Prostate gland (tissue), 2 donors: Measurements from ENCODE around the gene RAD51B. TPM values are rescaled to one million over a fixed set of nuclear protein-coding genes. Genes with fewer than 3 reads are reported as not detected.

Experiments
- DNase-seq: peaks from one replicate; pipeline ENCODE4 v3.0.0-alpha.2; 2019; ENCODE audit warnings: low spot score
- H3K27ac ChIP-seq, 2 donors: fragments of 200-600 bp; sonication (generic); 2 replicates each; pipeline ENCODE4 v1.5.1; 2017 to 2019
- H3K27me3 ChIP-seq: fragments of 200-600 bp; sonication (generic); replicated peaks from 2 replicates; pipeline ENCODE4 v1.5.1; 2019; ENCODE audit not compliant: insufficient read depth
- H3K36me3 ChIP-seq, 2 donors: fragments of 200-600 bp; sonication (generic); 1 replicate in 1 of 2; 2 replicates in 1 of 2; pipeline versions ENCODE4 v1.5.1 to v1.8.1; 2017 to 2019
- H3K4me1 ChIP-seq: fragments of 200-600 bp; sonication (generic); replicated peaks from 2 replicates; pipeline ENCODE4 v1.5.1; 2019
- H3K4me3 ChIP-seq, 2 donors: fragments of 200-600 bp; sonication (generic); 2 replicates each; pipeline ENCODE4 v1.5.1; 2017 to 2019
- H3K9me3 ChIP-seq: fragments of 200-600 bp; sonication (generic); 2 replicates; pipeline ENCODE4 v1.5.1; 2017
- CTCF ChIP-seq, 4 experiments: fragments of 200-600 bp in 2 of 4; fragments of 450-650 bp in 2 of 4; sonication (generic) in 2 of 4; IDR thresholded peaks; 1 replicate in 3 of 4; 2 replicates in 1 of 4; pipeline ENCODE4 v1.5.1; 2016 to 2019; ENCODE audit warnings: antibody characterized with exemption in 4 of 4, mild to moderate bottlenecking in 2 of 4, moderate library complexity in 2 of 4
- POLR2A ChIP-seq: fragments of 450-650 bp; IDR thresholded peaks from one replicate; pipeline ENCODE4 v1.6.1; 2016; ENCODE audit warnings: antibody characterized with exemption, mild to moderate bottlenecking
- POLR2AphosphoS5 ChIP-seq: sonication (generic); formaldehyde crosslinking; IDR thresholded peaks from one replicate; pipeline ENCODE4 v1.6.1; 2017; ENCODE audit warnings: antibody characterized with exemption
- WGBS: methylation state at CpG from one replicate; pipeline ENCODE4 v1.1.5; 2018; 5-methylcytosine and 5-hydroxymethylcytosine counted together
- intact Hi-C: fragments of 100-400 bp; cut with DNase I; formaldehyde crosslinking; loops from one replicate; pipeline ENCODE4 v1.14.2; 2022
- total RNA-seq, 2 donors: library from RNA; depleted of rRNA; stranded (reverse); fragments of >200 nt; gene quantifications; one replicate each; pipeline ENCODE4 v1.1.0, GENCODE V29; 2016

The RAD51B gene
- total RNA-seq, 2 donors from 2014 or later: 14.9 to 35.8 TPM

GRCh38 chr14:68127166-68127565, 307.6 kb downstream of the RAD51B start:
- no peaks in the 10 kb centered on the region for H3K9me3 ChIP-seq
- H3K27ac ChIP-seq: no peak overlapping the region
- H3K4me3 ChIP-seq: no peak overlapping the region
- intact Hi-C loops: no loop called here
- no peak for DNase-seq
- no peaks in the 10 kb centered on the region for H3K36me3 ChIP-seq
- no peak for TF ChIP-seq CTCF (IDR thresholded peaks at IDR 0.05)
- no peak for TF ChIP-seq POLR2AphosphoS5
- TF ChIP-seq POLR2A: no peak
- no peaks in the 10 kb centered on the region for H3K27me3 ChIP-seq
- H3K4me1 ChIP-seq: no peaks in the 10 kb centered on the region
- 60% methylated on average over 2 of the region's 2 CpGs for WGBS

- no peaks in the 10 kb centered on the region for H3K27me3 ChIP-seq
- H3K27ac ChIP-seq: no peak overlapping the region
- no peak overlapping the region for H3K4me3 ChIP-seq
- TF ChIP-seq CTCF (IDR thresholded peaks at IDR 0.05) (no peak), POLR2A (no peak), POLR2AphosphoS5 (no peak)
- DNase-seq: no peak
- no peaks in the 10 kb centered on the region for H3K4me1 ChIP-seq
- H3K9me3 ChIP-seq: no peaks in the 10 kb centered on the region
- no peaks in the 10 kb centered on the region for H3K36me3 ChIP-seq
- intact Hi-C loops: no loop called here
Observed at GRCh38 chr14:68131907-68132306, 312.3 kb downstream of the RAD51B start.

GRCh38 chr14:68132563-68133121, 313.1 kb downstream of the RAD51B start:
- intact Hi-C loops: no loop called here
- H3K27me3 ChIP-seq: no peaks in the 10 kb centered on the region
- H3K27ac ChIP-seq: no peak overlapping the region
- no peaks in the 10 kb centered on the region for H3K4me1 ChIP-seq
- DNase-seq: no peak
- no peak overlapping the region for H3K4me3 ChIP-seq
- H3K9me3 ChIP-seq: no peaks in the 10 kb centered on the region
- no peak for TF ChIP-seq POLR2A
- no peak for TF ChIP-seq POLR2AphosphoS5
- TF ChIP-seq CTCF (IDR thresholded peaks at IDR 0.05): no peak
- no peaks in the 10 kb centered on the region for H3K36me3 ChIP-seq
- WGBS: 88% methylated on average over 1 of the region's 1 CpG

GRCh38 chr14:68133856-68134255, 314.3 kb downstream of the RAD51B start:
- no peak for TF ChIP-seq POLR2A
- no peak for TF ChIP-seq CTCF (IDR thresholded peaks at IDR 0.05)
- TF ChIP-seq POLR2AphosphoS5: no peak
- Histone ChIP-seq H3K27me3 (no peaks in the 10 kb centered on the region), H3K4me3 (no peak overlapping the region), H3K36me3 (no peaks in the 10 kb centered on the region), H3K9me3 (no peaks in the 10 kb centered on the region), H3K4me1 (no peaks in the 10 kb centered on the region), H3K27ac (no peak overlapping the region)
- no peak for DNase-seq
- WGBS: 96% methylated on average over 4 of the region's 4 CpGs
- intact Hi-C loops: no loop called here

GRCh38 chr14:68135028-68135427, 315.4 kb downstream of the RAD51B start:
- no peak for DNase-seq
- no peaks in the 10 kb centered on the region for H3K27me3 ChIP-seq
- intact Hi-C loops: no loop called here
- H3K4me1 ChIP-seq: no peaks in the 10 kb centered on the region
- 79% methylated on average over 3 of the region's 3 CpGs for WGBS
- no peak overlapping the region for H3K27ac ChIP-seq
- no peak overlapping the region for H3K4me3 ChIP-seq
- H3K9me3 ChIP-seq: no peaks in the 10 kb centered on the region
- H3K36me3 ChIP-seq: no peaks in the 10 kb centered on the region
- no peak for TF ChIP-seq POLR2AphosphoS5
